SK-N-SH (cell line): ENCODE data around the gene VGLL3. TPM values are rescaled to one million over a fixed set of nuclear protein-coding genes. Genes with fewer than 3 reads are reported as not detected.
"Not testable (repeated sequence)": the region's sequence is repeated elsewhere in the genome, so short reads cannot be mapped to it uniquely, and the experiment has no call there.

Experiments
- CTCF ChIA-PET: fragments of 300-600, 350-600 bp; formaldehyde crosslinking; extraction: SDS; loops from one replicate; lab custom pipeline; 2021; lab: Yijun Ruan, JAX
- POLR2A ChIA-PET: fragments of 350-600 bp; sonication (Branson Sonifier 250); formaldehyde crosslinking; extraction: SDS; loops from one replicate; lab custom pipeline; 2020; ENCODE audit warnings: antibody characterized with exemption, inconsistent platforms; lab: Yijun Ruan, JAX
- DNase-seq: peaks from one replicate; pipeline ENCODE4 v3.0.0; 2012
- H2AFZ ChIP-seq: fragments of 200-600 bp; sonication (generic); 2 replicates; pipeline ENCODE4 v1.8.1; 2016; ENCODE audit warnings: antibody characterized with exemption, mild to moderate bottlenecking, low read depth
- H3F3A ChIP-seq: fragments of 200-600 bp; sonication (generic); replicated peaks from 2 replicates; pipeline ENCODE3; 2016; ENCODE audit warnings: antibody characterized with exemption, mild to moderate bottlenecking; ENCODE audit not compliant: insufficient read depth
- H3K27ac ChIP-seq, 2 experiments: fragments of 200-500 bp in 1 of 2; fragments of 200-600 bp in 1 of 2; sonication (Bioruptor generic) in 1 of 2; sonication (generic), shearing (Covaris generic) in 1 of 2; 2 replicates each; pipeline versions ENCODE4 v1.5.1 to v1.6.1; 2014 to 2016; ENCODE audit warnings: low read depth in 2 of 2, inconsistent platforms in 1 of 2, low read length in 1 of 2, mild to moderate bottlenecking in 1 of 2, mixed read lengths in 1 of 2
- H3K27me3 ChIP-seq: fragments of 200-600 bp; sonication (generic), shearing (Covaris generic); 2 replicates; pipeline ENCODE4 v1.6.1; 2016; ENCODE audit warnings: mixed run types; ENCODE audit not compliant: insufficient read depth
- H3K36me3 ChIP-seq, 2 experiments: fragments of 200-500 bp in 1 of 2; fragments of 200-600 bp in 1 of 2; sonication (Bioruptor generic) in 1 of 2; sonication (generic) in 1 of 2; replicated peaks in 1 of 2; 2 replicates each; pipeline versions ENCODE3 to v1.5.1; 2014 to 2016; ENCODE audit warnings: low read length in 1 of 2, mild to moderate bottlenecking in 1 of 2; ENCODE audit not compliant: insufficient read depth in 2 of 2, control insufficient read depth in 1 of 2
- H3K4me1 ChIP-seq, 2 experiments: fragments of 200-500 bp in 1 of 2; fragments of 200-600 bp in 1 of 2; sonication (Bioruptor generic) in 1 of 2; sonication (generic), shearing (Covaris generic) in 1 of 2; 2 replicates each; pipeline versions ENCODE4 v1.5.1 to v1.6.1; 2014 to 2016; ENCODE audit warnings: low read depth in 1 of 2, low read length in 1 of 2, mixed run types in 1 of 2; ENCODE audit not compliant: insufficient read depth in 2 of 2, control insufficient read depth in 1 of 2
- H3K4me2 ChIP-seq: fragments of 200-600 bp; sonication (generic), shearing (Covaris generic); 2 replicates; pipeline ENCODE4 v1.6.1; 2017; ENCODE audit warnings: mixed run types
- H3K4me3 ChIP-seq, 2 experiments: fragments of 200-500 bp in 1 of 2; fragments of 200-600 bp in 1 of 2; sonication (Bioruptor generic) in 1 of 2; sonication (generic), shearing (Covaris generic) in 1 of 2; 2 replicates each; pipeline versions ENCODE4 v1.5.1 to v1.8.1; 2014 to 2016; ENCODE audit warnings: low read depth in 2 of 2, inconsistent platforms in 1 of 2, low read length in 1 of 2, mild to moderate bottlenecking in 1 of 2, mixed read lengths in 1 of 2, moderate library complexity in 1 of 2
- H3K79me2 ChIP-seq: fragments of 200-600 bp; sonication (generic); 2 replicates; pipeline ENCODE4 v1.8.1; 2017; ENCODE audit warnings: mild to moderate bottlenecking; ENCODE audit not compliant: insufficient read depth
- H3K9ac ChIP-seq: fragments of 200-600 bp; sonication (generic); 2 replicates; pipeline ENCODE4 v1.6.1; 2017; ENCODE audit warnings: mixed run types
- H3K9me2 ChIP-seq: fragments of 200-600 bp; sonication (generic); 2 replicates; pipeline ENCODE4 v1.6.1; 2017; ENCODE audit warnings: mixed run types
- H3K9me3 ChIP-seq: fragments of 200-600 bp; sonication (generic); 2 replicates; pipeline ENCODE4 v1.6.1; 2017; ENCODE audit warnings: mixed run types, mild to moderate bottlenecking, moderate library complexity
- H4K20me1 ChIP-seq: fragments of 200-600 bp; sonication (generic); 2 replicates; pipeline ENCODE4 v1.6.1; 2017; ENCODE audit warnings: mild to moderate bottlenecking, mixed run types; ENCODE audit not compliant: insufficient read depth
- FOXM1 ChIP-seq: IDR thresholded peaks from 2 replicates; pipeline ENCODE4 v1.4.0; 2012; ENCODE audit warnings: low read depth, mild to moderate bottlenecking
- NRF1 ChIP-seq: IDR thresholded peaks from 2 replicates; pipeline ENCODE4 v1.6.1; 2012; ENCODE audit warnings: low read depth, mild to moderate bottlenecking, low read length
- RXRA ChIP-seq: IDR thresholded peaks from 2 replicates; pipeline ENCODE4 v1.4.0; 2012; ENCODE audit warnings: low read depth, mild to moderate bottlenecking, borderline replicate concordance
- SIN3A ChIP-seq: IDR thresholded peaks from 2 replicates; pipeline ENCODE4 v1.6.1; 2012; ENCODE audit warnings: low read depth, mild to moderate bottlenecking, low read length, moderate library complexity, borderline replicate concordance
- SMC3 ChIP-seq: IDR thresholded peaks from 2 replicates; pipeline ENCODE4 v1.6.1; 2012; ENCODE audit warnings: low read depth, low read length, improper control_type of control experiment
- TCF12 ChIP-seq: IDR thresholded peaks from 2 replicates; pipeline ENCODE4 v1.4.0; 2012
- WGBS: methylation state at CpG from one replicate; pipeline ENCODE4 v1.1.6; 2017; ENCODE audit warnings: low lambda C conversion rate; 5-methylcytosine and 5-hydroxymethylcytosine counted together
- polyA plus RNA-seq, 3 experiments: library from polyadenylated mRNA; depleted of rRNA; stranded (reverse); fragments of >200 nt; gene quantifications; 2 replicates each; pipeline ENCODE4 v1.2.3, GENCODE V29; 2012
- TF ChIP-seq, protein P1 (sequence below): IDR thresholded peaks from 2 replicates; pipeline ENCODE4 v1.4.0; 2012; ENCODE audit warnings: low read depth, borderline replicate concordance
- TF ChIP-seq, protein P2 (sequence below): fragments of 150-350 bp; IDR thresholded peaks from 2 replicates; pipeline ENCODE4 v1.6.1; 2016; ENCODE audit warnings: mild to moderate bottlenecking, low read depth, low read length
- TF ChIP-seq, protein P3 (sequence below): IDR thresholded peaks from 2 replicates; pipeline ENCODE4; 2012

Gene VGLL3
- polyA plus RNA-seq, 1 of the 3 experiments (the other 2 are of a cell fraction): not detected

DNA sequence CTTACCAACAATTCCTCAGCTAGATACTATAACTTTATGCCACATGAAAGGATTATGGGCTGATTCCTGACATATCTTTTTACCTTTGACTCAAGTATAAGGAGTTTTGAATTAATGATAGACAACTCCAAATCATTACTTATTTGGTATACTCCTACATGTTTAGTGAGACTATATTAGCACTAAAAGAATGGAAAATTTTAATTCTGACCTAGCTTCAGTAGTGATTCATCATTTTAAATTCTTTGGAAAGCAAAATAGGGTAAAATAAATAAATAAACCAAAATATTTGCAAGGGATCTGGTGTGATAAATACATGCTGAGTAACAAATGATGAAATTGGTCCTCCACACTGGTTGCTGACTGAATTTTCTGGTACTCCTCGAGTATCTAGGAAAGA, 42.3 kb upstream of the VGLL3 start (continued):
- TF ChIP-seq SIN3A: no peak
- TF ChIP-seq SMC3: no peak
- TF ChIP-seq, all 33 proteins: peak for 0

DNA sequence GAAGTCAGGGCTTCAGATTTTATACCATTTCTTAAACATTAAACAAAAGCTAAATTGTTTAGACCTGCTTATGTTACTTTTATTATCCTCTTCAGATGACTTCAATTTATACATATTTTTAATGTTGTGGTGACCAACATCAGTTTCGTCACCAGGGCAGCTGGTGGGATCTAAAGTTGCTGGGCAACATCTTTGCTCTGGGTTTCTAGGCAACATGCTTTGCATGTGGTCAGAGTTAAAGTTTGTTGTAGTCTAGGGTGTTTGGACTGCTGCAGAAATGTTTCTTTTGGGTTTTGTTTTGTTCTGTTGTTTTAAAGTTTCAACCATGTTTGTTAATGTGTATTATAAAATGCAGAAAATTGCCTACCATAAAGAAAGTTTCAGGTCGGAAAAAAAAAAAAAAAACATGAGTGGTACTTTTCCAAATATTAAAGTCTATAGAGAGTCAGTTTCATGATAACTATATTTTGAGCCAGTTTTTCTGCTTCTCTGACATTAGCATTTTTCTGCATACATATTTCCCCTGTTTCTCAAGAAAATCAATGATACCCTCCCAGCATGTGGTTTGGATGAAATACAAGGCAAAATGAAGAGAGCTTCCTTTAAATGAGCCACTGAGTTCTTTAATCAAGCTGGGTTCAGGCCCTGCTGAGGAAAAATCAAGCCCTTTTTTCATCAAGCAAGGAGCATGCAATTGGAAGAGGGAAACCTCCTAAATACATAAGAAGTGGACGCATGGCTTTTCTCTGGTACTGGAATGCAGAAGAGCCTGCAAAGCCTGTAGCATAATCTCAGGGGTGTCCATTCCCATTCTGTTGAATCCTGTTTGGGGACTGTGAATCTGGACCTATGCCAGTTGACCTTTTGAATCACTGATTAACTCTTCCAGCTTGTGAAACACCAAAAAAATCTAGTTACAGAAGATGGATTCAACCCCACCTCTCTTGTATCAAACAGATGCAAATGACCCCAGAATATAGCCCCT, 35.0 kb upstream of the VGLL3 start:
- Histone ChIP-seq H3F3A (no peaks in the 10 kb centered on the region), H3K79me2 (no peaks in the 10 kb centered on the region), H3K9me2 (no peaks in the 10 kb centered on the region), H3K4me3 (no peak overlapping the region), H3K9me3 (no peaks in the 10 kb centered on the region), H3K9ac (no peak overlapping the region), H2AFZ (no peak overlapping the region), H3K27me3 (no peaks in the 10 kb centered on the region), H3K4me1 (no peaks in the 10 kb centered on the region), H3K4me2 (no peak overlapping the region), H3K36me3 (no peaks in the 10 kb centered on the region), H3K27ac (no peak overlapping the region), H4K20me1 (no peaks in the 10 kb centered on the region)
- POLR2A ChIA-PET: no interaction called here
- no peak for DNase-seq
- TF ChIP-seq, protein P1, sequence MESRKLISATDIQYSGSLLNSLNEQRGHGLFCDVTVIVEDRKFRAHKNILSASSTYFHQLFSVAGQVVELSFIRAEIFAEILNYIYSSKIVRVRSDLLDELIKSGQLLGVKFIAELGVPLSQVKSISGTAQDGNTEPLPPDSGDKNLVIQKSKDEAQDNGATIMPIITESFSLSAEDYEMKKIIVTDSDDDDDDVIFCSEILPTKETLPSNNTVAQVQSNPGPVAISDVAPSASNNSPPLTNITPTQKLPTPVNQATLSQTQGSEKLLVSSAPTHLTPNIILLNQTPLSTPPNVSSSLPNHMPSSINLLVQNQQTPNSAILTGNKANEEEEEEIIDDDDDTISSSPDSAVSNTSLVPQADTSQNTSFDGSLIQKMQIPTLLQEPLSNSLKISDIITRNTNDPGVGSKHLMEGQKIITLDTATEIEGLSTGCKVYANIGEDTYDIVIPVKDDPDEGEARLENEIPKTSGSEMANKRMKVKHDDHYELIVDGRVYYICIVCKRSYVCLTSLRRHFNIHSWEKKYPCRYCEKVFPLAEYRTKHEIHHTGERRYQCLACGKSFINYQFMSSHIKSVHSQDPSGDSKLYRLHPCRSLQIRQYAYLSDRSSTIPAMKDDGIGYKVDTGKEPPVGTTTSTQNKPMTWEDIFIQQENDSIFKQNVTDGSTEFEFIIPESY: no peak
- no peak for TF ChIP-seq FOXM1
- no peak for TF ChIP-seq TCF12
- TF ChIP-seq, protein P2, sequence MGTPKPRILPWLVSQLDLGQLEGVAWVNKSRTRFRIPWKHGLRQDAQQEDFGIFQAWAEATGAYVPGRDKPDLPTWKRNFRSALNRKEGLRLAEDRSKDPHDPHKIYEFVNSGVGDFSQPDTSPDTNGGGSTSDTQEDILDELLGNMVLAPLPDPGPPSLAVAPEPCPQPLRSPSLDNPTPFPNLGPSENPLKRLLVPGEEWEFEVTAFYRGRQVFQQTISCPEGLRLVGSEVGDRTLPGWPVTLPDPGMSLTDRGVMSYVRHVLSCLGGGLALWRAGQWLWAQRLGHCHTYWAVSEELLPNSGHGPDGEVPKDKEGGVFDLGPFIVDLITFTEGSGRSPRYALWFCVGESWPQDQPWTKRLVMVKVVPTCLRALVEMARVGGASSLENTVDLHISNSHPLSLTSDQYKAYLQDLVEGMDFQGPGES: no peak
- TF ChIP-seq RXRA: no peak
- TF ChIP-seq, protein P3, sequence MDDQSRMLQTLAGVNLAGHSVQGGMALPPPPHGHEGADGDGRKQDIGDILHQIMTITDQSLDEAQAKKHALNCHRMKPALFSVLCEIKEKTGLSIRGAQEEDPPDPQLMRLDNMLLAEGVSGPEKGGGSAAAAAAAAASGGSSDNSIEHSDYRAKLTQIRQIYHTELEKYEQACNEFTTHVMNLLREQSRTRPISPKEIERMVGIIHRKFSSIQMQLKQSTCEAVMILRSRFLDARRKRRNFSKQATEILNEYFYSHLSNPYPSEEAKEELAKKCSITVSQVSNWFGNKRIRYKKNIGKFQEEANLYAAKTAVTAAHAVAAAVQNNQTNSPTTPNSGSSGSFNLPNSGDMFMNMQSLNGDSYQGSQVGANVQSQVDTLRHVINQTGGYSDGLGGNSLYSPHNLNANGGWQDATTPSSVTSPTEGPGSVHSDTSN: no peak
- TF ChIP-seq NRF1: no peak
- CTCF ChIA-PET: interaction anchor here (1.1 kb wide), 1 partner anchor 37 kb away, joined by 3 read pairs; no protein-coding TSS in a partner anchor
- WGBS: 5% methylated on average over 3 of the region's 3 CpGs

DNA sequence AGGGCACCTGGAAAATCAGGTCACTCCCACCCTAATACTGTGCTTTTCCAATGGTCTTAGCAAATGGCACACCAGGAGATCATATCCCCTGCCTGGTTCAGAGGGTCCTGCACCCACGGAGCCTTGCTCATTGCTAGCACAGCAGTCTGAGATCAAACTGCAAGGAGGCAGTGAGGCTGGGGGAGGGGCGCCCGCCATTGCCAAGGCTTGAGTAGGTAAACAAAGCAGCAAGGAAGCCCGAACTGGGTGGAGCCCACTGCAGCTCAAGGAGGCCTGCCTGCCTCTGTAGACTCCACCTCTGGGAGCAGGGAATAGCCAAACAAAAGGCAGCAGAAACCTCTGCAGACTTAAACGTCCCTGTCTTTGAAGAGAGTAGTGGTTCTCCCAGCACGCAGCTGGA, 26.4 kb upstream of the VGLL3 start:
- H3K36me3 ChIP-seq, CTCF ChIA-PET, H3K79me2 ChIP-seq, H3K4me3 ChIP-seq, H3K4me2 ChIP-seq, POLR2A ChIA-PET, DNase-seq, H3K4me1 ChIP-seq, H3K9ac ChIP-seq, H3K27ac ChIP-seq, H4K20me1 ChIP-seq, H3F3A ChIP-seq, H3K27me3 ChIP-seq, H3K9me3 ChIP-seq, H3K9me2 ChIP-seq, H2AFZ ChIP-seq: not testable (repeated sequence)
- 2% methylated on average over 6 of the region's 6 CpGs for WGBS
